ENCODE measurements around the gene CLEC3B. TPM values are rescaled to one million over a fixed set of nuclear protein-coding genes. Genes with fewer than 3 reads are reported as not detected.

CLEC3B gene
- total RNA-seq, 2 experiments from 2014 or later: 0.45 TPM; not detected in 1

DNA sequence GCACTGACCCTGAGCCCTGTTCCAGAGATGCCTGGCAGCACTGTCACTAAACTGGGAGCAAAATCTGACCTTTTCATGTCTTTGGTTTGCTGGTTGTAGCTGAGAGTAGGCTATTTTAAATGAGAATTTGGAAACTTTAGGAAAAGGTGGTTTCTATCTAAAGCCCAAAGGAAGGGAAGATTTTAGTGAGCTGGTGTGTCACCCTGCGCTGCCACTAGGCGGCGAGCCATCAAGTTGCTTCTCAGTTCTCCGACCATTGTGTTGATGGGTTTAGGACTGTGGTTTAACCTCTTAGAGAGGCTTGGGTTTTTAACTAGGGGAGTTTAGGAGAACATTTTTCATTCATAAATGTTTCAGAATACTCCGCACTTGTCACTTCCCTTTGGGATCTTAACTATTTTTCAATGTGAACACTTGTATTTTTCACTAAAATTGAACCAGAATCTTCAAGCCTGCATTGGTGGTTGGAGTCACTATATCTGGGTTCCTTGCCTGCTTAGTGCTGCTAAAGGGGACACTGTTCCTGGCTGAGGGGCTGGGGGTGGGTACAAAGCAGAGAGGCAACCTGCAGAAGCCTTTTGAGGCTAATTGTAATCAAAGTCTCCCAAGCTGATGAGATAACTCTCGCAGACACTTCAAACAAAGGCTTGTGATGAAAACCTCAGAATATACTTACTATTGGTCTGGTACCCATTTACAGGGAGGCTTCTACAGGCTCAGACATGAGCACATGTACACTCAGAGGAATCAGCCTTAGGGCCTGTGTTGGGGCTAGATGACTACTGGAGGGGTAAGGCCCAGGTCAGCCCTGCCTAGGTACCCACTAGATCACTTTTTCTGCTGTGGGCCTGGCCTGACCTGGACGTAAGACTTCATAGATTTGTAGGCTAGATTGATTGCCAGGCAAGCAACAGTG is 33.3 kb upstream of the CLEC3B start:
- no peak for ATAC-seq (ENCODE audit: low read depth)
- no peak for DNase-seq
- POLR2A ChIA-PET: interaction anchor here (0.9 to 3.7 kb wide), 3 partner anchors 18 to 48 kb away, joined by 3 to 18 read pairs (median 3); partner anchors contain the start of genes EXOSC7 and ZDHHC3
- Mint-ChIP-seq H3K4me1 (peaks cover 55% of the 10 kb centered on the region), H3K27ac (no peak overlapping the region), H3K27me3 (no peaks in the 10 kb centered on the region), H3K36me3 (peaks cover 37% of the 10 kb centered on the region), H3K4me3 (no peak overlapping the region), H3K9me3 (no peaks in the 10 kb centered on the region)

DNA sequence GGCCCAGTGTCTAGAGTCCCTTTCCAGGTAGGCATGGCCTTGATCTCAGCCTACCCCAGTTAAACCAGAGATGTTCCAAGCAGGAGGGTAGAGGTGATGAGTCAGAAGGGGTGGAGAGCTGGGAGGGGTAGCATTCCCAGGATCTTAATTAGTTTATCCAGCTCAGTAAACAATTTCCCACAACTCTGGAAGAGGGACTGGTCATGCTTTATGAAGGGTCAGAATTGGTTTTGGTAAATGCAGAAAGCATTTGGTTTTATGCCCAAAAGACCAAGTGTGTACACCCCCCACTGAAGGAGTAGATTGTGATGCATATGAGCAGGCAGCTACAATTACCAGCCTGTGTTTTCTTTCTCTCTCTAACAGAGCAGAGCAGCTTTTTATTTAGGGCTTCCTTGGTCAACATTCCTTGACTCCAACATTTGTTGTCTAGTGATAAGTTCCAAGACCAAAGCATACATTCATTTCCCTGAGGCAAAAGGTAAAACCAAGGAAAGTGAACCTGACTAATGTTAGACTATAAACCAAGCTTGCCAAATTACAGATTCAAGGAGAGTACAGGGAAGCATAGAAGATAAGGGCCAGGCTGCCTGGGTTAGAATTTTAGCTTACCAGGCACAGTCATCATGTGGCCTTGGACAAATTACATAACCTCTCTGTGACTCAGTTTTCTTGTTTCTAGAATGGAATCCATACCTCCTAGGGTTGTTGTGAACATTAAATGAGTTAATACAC is 32.5 kb upstream of the CLEC3B start:
- H3K4me1 Mint-ChIP-seq: peaks cover 51% of the 10 kb centered on the region
- no peaks in the 10 kb centered on the region for H3K27me3 Mint-ChIP-seq
- DNase-seq (no peak), ATAC-seq (ENCODE audit: low read depth) (no peak)
- no peaks in the 10 kb centered on the region for H3K9me3 Mint-ChIP-seq
- no peak overlapping the region for H3K4me3 Mint-ChIP-seq
- H3K27ac Mint-ChIP-seq: no peak overlapping the region
- H3K36me3 Mint-ChIP-seq: peaks cover 38% of the 10 kb centered on the region
- POLR2A ChIA-PET: interaction anchor here (3.7 kb wide), 1 partner anchor 18 kb away, joined by 18 read pairs; the partner anchor contains the start of genes EXOSC7 and ZDHHC3

DNA sequence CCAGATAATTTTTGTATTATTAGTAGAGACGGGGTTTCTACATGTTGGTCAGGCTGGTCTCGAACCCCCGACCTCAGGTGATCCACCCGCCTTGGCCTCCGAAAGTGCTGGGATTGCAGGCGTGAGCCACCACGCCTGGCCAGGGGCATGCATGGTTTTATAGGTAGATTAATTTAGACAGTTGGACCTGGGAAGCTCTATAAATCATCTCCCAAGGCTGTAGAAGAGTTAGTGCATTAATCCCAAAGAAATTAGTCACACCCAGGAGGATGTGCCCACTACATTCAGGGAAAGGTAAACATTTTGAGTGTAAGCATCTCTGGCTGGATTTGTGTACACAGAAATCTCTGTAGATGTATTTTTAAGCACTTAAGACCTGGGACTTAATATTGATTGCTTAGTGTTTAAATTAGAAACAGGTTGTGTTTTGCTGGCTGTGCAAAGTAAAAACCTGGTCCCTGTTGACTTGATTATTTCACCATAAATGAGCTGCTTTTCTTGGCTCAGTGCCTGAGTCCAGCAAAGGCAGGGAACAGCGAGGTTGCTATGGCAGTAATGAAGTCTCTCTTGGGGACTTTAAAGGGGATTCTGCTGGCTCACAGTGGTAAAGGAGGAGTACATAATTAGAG is 30.8 kb upstream of the CLEC3B start:
- no peaks in the 10 kb centered on the region for H3K27me3 Mint-ChIP-seq

DNA sequence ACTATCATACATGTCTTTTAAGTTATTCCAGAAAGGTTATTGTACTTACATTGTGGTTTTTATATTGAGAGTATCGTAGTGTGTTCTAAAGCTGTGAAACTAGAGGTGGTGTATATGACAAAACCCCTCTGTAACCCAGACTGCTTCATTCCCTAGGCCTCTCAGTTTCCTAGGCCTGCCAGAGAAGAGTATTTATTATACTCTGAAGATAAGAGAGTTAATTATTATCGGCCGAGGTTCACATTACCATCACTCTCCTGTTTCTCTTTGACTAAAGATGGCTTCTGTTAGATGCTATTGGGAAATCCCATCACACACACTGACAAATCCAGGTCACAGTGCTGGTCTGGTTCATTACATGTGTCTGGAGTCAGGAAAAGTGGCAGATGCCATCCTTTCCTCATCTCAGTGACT is 29.5 kb upstream of the CLEC3B start:
- DNase-seq (no peak), ATAC-seq (ENCODE audit: low read depth) (no peak)
- Mint-ChIP-seq H3K4me1 (peaks cover 35% of the 10 kb centered on the region), H3K27ac (peak overlapping the region; percentile 3), H3K36me3 (peaks cover 49% of the 10 kb centered on the region), H3K4me3 (no peak overlapping the region), H3K9me3 (no peaks in the 10 kb centered on the region), H3K27me3 (no peaks in the 10 kb centered on the region)
- POLR2A ChIA-PET: no interaction called here

More for the DNA sequence above, 30.8 kb upstream of the CLEC3B start:
- no peaks in the 10 kb centered on the region for H3K9me3 Mint-ChIP-seq
- H3K4me1 Mint-ChIP-seq: peaks cover 41% of the 10 kb centered on the region
- H3K27ac Mint-ChIP-seq: no peak overlapping the region
- POLR2A ChIA-PET: interaction anchor here (3.7 kb wide), 1 partner anchor 20 kb away, joined by 18 read pairs; the partner anchor contains the start of genes EXOSC7 and ZDHHC3
- DNase-seq: no peak
- no peak for ATAC-seq (ENCODE audit: low read depth)
- peaks cover 47% of the 10 kb centered on the region for H3K36me3 Mint-ChIP-seq
- H3K4me3 Mint-ChIP-seq: no peak overlapping the region

DNA sequence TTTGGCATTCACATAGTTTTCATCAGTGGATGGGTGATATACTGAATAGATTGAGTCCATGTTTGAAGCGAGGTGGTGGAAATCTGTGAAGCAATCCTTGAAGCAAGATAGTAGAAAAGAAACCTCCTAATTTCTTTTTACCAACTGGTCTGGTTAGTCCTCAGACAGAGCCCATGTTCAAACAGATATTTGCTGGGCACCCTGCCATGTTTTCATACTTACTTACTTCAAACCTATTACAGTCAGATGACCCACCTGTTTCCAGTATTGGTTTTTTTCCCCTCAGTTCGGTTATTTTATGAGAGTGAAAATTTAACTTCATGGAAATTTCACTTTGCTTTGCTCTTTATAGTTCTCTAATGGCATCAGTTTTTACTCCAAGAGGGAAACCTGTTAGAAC is 26.3 kb upstream of the CLEC3B start:
- POLR2A ChIA-PET: no interaction called here
- no peak for ATAC-seq (ENCODE audit: low read depth)
- no peak for DNase-seq
- no peaks in the 10 kb centered on the region for H3K27me3 Mint-ChIP-seq
- H3K9me3 Mint-ChIP-seq: peaks cover 1% of the 10 kb centered on the region
- no peak overlapping the region for H3K4me3 Mint-ChIP-seq
- peaks cover 9% of the 10 kb centered on the region for H3K4me1 Mint-ChIP-seq
- H3K36me3 Mint-ChIP-seq: peaks cover 52% of the 10 kb centered on the region
- no peak overlapping the region for H3K27ac Mint-ChIP-seq

DNA sequence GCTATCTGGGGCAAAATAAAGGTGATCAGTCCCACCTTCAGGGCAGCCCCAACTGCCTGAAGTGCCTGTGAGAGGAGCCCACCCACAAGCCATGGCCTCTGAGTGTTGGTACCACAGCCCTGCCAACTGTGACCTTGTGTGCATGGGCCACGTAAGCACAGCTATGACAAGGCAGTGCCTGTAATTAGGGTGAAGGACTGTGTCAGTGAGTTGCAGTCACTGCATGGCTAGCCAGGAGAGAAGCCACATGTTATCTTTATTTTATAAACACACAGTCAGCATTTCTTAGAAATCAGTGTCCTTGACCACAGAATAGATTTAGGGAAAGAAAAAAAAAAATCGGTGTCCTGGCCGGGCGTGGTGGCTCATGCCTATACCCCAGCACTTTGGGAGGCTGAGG is 25.3 kb upstream of the CLEC3B start:
- Mint-ChIP-seq H3K9me3 (peaks cover 3% of the 10 kb centered on the region), H3K27me3 (no peaks in the 10 kb centered on the region), H3K36me3 (peaks cover 62% of the 10 kb centered on the region), H3K4me3 (no peak overlapping the region), H3K4me1 (peaks cover 13% of the 10 kb centered on the region), H3K27ac (no peak overlapping the region)
- POLR2A ChIA-PET: no interaction called here
- DNase-seq (no peak), ATAC-seq (ENCODE audit: low read depth) (no peak)

DNA sequence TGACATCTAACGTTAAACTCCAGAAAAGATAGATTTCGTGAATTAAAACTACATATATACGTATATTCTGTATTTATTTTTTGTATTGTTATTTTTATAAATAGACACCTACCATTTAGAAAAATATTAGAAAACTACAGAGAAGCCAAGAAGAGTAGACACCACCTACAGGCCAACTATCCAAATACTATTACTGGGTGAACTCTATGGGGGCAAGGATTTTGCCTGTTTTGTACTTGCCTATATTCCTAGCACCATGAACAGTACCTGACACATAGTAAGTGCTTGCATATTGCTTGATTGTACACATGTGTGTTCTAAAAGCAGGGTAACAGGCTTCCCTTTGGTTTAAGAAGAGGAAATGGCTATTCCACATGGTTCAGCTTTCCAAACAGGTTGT is 24.4 kb upstream of the CLEC3B start:
- no peak overlapping the region for H3K27ac Mint-ChIP-seq
- DNase-seq: no peak
- no peak overlapping the region for H3K4me3 Mint-ChIP-seq
- H3K27me3 Mint-ChIP-seq: no peaks in the 10 kb centered on the region
- peaks cover 9% of the 10 kb centered on the region for H3K4me1 Mint-ChIP-seq
- POLR2A ChIA-PET: no interaction called here
- ATAC-seq (ENCODE audit: low read depth): no peak
- H3K36me3 Mint-ChIP-seq: peaks cover 57% of the 10 kb centered on the region
- H3K9me3 Mint-ChIP-seq: peaks cover 3% of the 10 kb centered on the region

DNA sequence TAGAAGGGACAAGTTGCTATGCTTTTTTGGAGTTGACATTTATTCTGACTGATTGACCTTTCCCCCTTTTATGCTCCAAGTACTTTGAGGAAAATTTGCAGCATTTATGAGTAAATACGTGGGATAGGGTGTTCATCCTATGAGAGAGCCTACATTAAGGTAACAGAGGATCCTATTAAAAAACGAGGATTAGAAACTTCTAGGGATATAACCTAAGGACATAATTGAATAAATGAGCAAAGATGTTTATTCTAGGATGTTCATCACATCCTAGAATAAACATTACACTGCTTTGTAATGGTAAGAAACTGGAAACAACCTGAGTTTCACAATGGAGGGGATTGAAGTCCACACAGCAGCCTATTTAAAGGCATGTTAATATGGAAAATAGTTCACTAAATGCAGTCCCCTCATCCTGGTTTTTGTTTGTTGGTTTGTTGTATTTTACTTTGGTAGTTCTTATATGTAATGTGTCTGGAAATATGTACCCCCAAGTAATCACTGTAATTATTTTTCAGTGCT is 23.9 kb upstream of the CLEC3B start:
- Mint-ChIP-seq H3K27me3 (no peaks in the 10 kb centered on the region), H3K4me3 (no peak overlapping the region), H3K27ac (peak overlapping the region; percentile 8), H3K36me3 (peaks cover 56% of the 10 kb centered on the region), H3K9me3 (peaks cover 3% of the 10 kb centered on the region), H3K4me1 (peaks cover 11% of the 10 kb centered on the region)
- no peak for ATAC-seq (ENCODE audit: low read depth)
- DNase-seq: no peak
- POLR2A ChIA-PET: no interaction called here

DNA sequence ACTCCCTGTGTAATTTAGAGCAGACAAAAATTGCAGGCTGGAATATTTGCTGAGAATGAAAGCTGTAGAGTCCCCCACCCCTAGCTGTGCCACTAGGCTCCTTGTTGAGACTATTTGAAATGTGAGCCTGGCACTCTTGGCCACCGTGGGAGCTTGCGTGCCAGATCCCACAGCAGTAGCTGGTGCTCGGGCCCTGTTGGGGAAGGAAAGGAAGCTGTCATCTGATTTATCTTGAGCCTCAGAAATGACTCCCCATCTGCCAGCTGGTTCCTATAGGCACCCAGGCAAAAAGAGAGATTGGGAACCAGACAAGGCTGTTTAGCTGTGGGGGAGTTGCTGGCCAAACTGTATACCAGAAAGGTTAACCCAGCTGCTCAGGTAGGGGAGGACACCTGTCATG is 23.4 kb upstream of the CLEC3B start:
- ATAC-seq (ENCODE audit: low read depth): no peak
- Mint-ChIP-seq H3K9me3 (peaks cover 3% of the 10 kb centered on the region), H3K4me1 (peaks cover 11% of the 10 kb centered on the region), H3K27ac (peak overlapping the region; percentile 8), H3K4me3 (no peak overlapping the region), H3K36me3 (peaks cover 58% of the 10 kb centered on the region), H3K27me3 (no peaks in the 10 kb centered on the region)
- POLR2A ChIA-PET: no interaction called here
- DNase-seq: no peak

DNA sequence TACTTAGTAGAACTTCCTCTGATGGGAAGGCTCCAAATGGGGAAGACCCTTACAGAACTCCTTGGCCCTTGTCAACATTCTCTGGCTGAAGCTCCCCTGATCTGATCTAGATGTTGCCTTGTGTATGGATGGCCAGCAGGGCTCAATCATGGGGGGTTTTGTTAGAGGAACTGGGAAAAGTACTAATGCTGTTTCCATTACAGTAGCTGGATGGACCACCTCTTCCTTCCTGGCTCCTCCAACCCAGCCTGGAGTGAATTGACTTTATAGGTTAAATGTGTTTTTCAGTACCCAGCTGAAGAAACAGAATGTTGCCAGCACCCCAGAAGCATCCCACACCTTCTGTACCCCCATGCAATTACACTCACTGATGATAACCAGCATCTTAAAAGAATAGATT is 22.7 kb upstream of the CLEC3B start:
- Mint-ChIP-seq H3K4me1 (peaks cover 11% of the 10 kb centered on the region), H3K4me3 (no peak overlapping the region), H3K9me3 (peaks cover 3% of the 10 kb centered on the region), H3K27ac (no peak overlapping the region), H3K27me3 (no peaks in the 10 kb centered on the region), H3K36me3 (peaks cover 62% of the 10 kb centered on the region)
- no peak for DNase-seq
- POLR2A ChIA-PET: no interaction called here
- no peak for ATAC-seq (ENCODE audit: low read depth)

DNA sequence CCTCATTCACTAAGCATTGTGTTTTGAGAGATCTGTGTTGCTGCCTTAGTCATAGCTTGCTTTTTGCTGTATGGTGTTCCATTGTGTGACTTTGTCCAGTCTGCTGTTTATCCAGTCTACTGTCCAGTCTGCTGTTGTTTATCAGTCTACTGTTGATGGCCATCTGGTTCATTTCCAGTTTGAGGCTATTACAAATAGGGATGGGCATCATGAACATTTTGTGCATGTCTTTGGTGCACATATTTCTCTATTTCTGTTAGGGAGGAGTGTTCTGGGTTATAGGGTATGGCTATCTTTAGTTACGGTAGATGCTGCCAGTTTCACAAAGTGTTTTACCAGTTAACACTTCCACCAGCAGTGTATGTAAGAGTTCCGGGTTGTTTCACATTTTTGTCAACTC is 22.2 kb upstream of the CLEC3B start:
- no peak for DNase-seq
- ATAC-seq (ENCODE audit: low read depth): no peak
- Mint-ChIP-seq H3K4me1 (peaks cover 11% of the 10 kb centered on the region), H3K9me3 (peaks cover 3% of the 10 kb centered on the region), H3K27ac (no peak overlapping the region), H3K4me3 (no peak overlapping the region), H3K27me3 (no peaks in the 10 kb centered on the region), H3K36me3 (peaks cover 59% of the 10 kb centered on the region)
- POLR2A ChIA-PET: no interaction called here

DNA sequence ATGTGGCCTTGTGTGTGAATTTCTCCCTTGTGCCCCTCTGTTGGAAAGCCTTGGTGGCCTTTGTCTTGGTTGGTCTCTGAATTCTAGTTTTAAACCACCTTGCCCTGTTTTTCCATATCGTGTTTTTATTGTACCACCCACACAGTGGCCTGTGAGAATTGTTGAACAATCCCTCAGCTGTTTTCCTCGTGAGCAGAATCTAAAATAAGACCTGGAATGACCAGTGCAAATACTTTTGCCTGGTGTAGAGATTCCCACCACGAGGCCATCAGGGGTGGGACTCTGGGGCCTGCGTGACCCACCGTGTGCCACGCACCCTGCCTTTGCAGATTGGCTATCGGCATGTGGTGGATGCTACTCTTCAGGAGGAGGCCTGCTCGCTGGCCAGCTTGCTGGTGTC is 19.0 kb upstream of the CLEC3B start:
- DNase-seq (no peak), ATAC-seq (ENCODE audit: low read depth) (no peak)
- Mint-ChIP-seq H3K27ac (peak overlapping the region; percentile 68), H3K9me3 (peaks cover 3% of the 10 kb centered on the region), H3K4me1 (peaks cover 11% of the 10 kb centered on the region), H3K27me3 (no peaks in the 10 kb centered on the region), H3K4me3 (peak overlapping the region; percentile 12), H3K36me3 (peaks cover 49% of the 10 kb centered on the region)
- POLR2A ChIA-PET: no interaction called here

DNA sequence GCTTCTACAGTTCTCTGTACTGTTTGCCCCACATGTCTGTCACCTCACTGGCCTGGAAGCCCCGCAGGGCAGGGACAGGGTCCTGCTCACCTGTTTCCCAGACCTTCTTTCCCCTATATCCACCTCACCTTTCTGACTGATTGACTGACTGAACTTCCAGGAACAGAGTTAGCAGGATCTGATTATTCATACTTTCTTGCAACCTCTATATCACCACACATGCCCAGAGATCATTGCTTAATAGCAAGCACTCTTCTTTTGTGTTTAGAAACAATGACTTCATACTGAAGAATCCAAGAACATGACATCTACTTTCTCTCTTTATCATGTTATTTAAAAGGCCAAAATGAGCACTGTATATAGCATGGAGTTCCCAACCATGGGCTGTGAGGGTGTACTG is 18.0 kb upstream of the CLEC3B start:
- DNase-seq: no peak
- no peak overlapping the region for H3K4me3 Mint-ChIP-seq
- H3K9me3 Mint-ChIP-seq: peaks cover 3% of the 10 kb centered on the region
- POLR2A ChIA-PET: no interaction called here
- no peak overlapping the region for H3K27ac Mint-ChIP-seq
- H3K36me3 Mint-ChIP-seq: peaks cover 49% of the 10 kb centered on the region
- no peaks in the 10 kb centered on the region for H3K27me3 Mint-ChIP-seq
- peaks cover 11% of the 10 kb centered on the region for H3K4me1 Mint-ChIP-seq
- ATAC-seq (ENCODE audit: low read depth): no peak
